Osteoblast (primary cell): ENCODE results near the gene PABPC5. TPM values are rescaled to one million over a fixed set of nuclear protein-coding genes. Genes with fewer than 3 reads are reported as not detected.

Experiments
- small RNA-seq: library from RNA; depleted of rRNA; stranded (forward); fragments of <200 nt; gene quantifications from one replicate; pipeline ENCODE3, GENCODE V24; 2012
- total RNA-seq: library from RNA; depleted of rRNA; stranded (reverse); fragments of >200 nt; gene quantifications from 2 replicates; pipeline ENCODE4 v1.2.3, GENCODE V29; 2012

Gene PABPC5
- total RNA-seq, 1 donor: 3.6 TPM

Small RNA genes lying within 50 kb of the gene (small RNA-seq; reads per million reads assigned to genes)
- gene AL662874.1: not detected
